NCI-H2107 treated with DMSO at 0.1 percent for 48 hours (cell line): ENCODE results near the gene VPS37B.

Source experiments
- DNase-seq: peaks from one replicate; lab custom pipeline; 2025; ENCODE audit not compliant: unreplicated experiment; lab: John Stamatoyannopoulos, UW

The VPS37B gene

GRCh38 chr12:122842505-122843405, 53.2 kb downstream of the VPS37B start:
- DNase-seq = no peak

GRCh38 chr12:122841544-122842321, 54.2 kb downstream of the VPS37B start:
- DNase-seq = no peak

DNA sequence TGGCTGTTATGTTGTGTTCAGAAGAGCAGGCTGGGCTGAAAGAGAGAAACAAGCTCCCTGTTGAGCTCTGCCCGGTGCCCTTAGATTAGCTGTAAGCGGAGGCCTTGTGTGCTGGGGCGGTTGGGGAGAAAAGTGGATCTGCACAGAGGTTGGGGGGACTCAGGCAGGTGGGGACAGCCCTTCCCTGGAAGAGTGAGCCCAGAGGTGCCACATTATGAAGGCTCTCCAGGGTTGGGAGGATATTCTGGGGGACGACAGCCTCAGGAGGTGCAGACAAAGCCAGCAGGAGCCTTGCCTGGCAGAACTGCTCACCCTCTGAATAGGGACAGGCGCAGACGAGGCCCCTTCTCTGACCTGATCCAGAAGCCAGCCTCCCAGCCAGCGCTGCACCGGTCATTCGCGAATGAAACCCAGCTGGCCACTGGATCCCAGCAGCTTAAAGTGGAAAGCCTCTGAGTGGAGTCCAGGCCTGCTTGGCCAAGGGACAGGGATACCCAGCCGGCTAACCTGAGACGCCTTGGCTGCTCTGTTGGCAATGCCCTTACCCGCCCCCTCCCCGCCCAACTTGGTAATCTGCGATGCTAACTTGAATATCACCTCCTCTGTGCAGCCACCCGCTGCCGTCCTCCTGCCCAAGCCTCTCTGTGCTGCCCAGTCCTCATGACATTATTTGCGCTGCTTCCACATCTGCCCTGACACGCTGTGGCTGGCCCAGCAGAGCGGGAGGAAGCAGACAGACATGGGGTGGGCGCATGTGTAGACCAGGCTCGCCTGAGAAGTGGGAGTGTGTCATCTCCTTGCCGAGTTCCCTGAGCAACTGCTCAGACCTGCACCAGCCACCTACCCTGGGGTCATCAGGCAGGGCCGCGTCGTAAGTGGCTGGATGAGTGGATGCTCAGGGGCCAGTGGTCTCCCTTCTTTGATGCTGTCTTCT, 55.1 kb downstream of the VPS37B start:
- no peak for DNase-seq

DNA sequence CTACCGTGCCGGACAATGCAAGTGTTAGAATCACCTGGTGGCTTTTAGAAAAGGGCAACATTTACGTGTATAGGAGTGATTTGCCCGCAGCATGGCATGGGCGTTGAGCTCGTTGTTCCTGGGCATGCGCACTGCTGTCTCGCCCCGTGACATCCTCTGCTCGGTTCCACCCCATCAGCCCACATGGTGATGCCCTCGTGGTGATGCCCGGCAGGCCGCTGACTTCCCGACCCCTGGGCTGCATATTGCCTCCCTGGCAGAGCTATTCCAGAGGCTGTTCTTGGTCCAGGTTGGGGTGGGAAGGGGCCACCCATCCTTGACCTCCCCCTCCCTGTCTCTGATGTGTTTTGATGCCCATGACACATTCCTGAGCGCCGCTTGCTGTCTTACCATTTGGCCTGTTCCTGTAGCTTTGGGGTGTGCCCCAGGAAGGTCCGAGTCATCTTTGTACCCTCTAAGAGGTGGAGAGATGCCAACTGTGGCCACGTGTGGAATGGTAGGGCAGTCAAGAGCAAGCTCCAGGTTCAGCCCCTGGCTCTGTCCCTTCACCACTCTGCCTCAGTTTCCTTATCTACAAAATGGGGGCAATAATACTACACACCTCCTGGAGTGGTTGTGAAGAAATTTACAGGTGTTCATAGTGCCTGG, 55.9 kb downstream of the VPS37B start:
- no peak for DNase-seq

- no peak for DNase-seq
Observed at GRCh38 chr12:122838841-122839240, 57.1 kb downstream of the VPS37B start.

DNA sequence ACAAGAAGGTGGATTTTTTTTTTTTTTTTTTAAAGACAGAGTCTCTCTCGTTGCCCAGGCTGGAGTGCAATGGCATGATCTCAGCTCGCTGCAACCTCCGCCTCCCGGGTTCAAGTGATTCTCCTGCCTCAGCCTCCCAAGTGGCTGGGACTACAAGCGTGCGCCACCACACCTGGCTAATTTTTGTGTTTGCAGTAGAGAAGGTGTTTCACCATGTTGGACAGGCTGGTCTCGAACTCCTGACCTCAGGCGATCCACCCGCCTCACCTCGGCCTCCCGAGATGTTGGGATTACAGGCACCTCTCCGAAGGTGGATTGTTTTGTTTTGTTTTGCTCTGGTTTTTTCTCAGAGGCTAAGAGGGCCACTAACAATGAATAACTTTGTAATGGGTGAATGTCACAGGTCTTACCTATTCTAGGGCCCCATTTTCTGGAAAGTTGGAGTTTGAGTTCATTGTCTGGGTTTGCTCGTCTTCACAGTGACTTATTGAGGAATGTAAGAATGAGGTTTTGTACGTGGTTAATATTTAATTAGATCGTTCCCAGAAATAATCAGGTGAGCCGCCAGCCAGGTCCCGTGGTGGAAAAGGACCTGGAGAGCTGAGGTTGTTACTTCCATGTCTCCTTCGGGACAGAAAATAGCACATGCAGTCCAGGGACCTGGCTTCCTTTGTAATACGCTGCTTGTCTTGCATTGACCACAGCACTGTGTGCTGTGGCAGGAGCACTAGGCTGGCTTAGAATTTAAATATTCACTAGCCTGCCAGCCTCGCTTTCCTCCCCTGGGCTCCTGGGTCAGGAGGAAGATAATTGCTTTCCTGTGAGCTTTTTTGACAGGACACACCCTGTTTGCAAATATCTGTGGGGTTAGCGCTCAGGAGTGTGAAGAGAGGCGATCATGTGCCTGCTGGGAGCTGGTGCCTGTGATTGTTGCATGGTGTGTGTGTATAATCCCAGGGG, 58.3 kb downstream of the VPS37B start:
- peak; percentile 42 for DNase-seq

GRCh38 chr12:122836027-122836921, 59.6 kb downstream of the VPS37B start:
- peak; percentile 70 for DNase-seq

DNA sequence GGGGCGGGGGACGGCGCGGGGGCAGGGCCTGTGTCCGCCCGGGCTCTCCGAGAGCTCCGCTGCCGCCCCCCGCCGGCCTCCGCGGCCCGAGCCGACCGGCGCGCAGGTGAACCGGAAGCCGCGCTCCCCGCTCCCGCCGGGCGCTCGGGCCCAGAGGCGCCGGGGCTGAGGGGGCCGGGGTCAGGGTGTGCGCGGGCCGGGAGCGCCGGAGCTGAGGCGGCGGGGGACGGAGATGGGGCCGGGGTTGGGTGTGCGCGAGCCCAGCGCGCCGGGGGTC, 60.2 kb downstream of the VPS37B start:
- no peak for DNase-seq

DNA sequence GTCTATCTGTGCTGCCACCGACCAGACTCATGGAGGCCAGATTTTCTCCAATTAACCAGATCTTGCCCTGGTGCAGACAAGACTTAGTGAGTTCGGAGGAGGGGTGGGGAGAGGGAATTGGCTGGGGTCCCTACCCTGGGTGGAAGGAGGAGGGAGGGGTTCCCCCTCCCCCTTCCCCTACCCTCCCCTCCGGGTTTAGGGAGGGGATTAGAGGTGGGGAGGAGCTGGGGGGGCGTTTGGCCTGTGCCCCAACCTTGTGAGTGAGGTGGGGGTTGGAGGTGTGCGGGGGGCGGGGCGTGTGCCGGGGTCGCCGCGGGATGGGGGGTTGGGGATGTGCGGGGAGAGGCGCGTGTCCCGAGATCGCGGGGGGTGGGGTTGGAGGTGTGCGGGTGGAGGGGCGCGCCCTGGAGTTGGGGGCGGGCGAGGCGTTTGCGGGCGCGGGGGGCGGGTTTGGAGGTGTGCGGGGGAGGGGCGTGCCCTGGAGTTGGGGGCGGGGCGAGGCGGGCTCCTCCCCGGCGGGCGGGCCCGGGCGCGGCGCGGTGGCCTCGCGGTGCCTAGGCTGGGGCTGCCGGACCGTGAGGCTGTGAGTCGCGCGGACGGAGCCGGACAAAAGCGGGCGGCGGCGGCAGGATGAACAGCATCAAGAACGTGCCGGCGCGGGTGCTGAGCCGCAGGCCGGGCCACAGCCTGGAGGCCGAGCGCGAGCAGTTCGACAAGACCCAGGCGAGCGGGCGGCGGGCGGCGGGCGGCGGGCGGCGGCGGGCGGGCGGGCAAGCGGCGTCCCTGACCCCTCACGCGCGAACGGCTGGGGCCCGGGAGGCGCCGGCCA, 60.8 kb downstream of the VPS37B start, which contains the start of gene HIP1R:
Gene HIP1R (plus strand): TSS at position 537 of the 829 bp plus-strand sequence. CDS start 94 bp downstream, at position 631.
- no peak for DNase-seq

GRCh38 chr12:122834104-122834920, 61.6 kb downstream of the VPS37B start:
- peak; percentile 91 for DNase-seq

DNA sequence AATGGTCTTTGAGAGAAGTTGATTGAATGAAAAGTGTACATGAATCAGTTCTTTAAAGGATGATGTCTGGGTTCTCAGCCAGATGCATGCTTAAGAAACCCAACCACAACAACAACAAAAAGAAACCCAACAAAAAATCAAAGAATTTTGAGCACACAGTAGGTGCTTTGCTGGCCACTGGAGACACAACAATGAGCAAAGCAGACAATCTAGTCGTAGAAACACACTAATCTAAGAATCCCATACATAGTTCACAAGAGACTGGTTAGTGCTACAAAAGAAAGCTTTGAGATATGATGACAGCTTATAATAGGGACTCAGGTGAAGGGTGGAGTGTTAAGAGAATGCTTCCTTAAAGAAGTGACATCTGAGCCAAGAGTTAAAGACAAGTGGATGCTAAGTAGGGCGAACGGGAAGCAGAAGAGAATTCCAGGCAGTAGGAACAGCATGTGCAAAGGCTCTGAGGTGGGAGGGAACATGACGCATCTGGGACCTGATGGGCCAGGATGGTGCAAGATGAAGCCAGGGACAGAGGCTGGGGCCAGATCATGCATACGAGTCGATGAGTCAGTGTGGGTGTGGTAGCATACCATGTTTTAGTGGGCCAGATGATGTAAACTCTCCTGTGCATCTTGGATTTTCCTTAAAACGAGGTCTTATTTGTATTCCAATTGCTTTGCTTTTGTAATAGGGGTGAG, 65.3 kb downstream of the VPS37B start:
- DNase-seq = no peak

DNA sequence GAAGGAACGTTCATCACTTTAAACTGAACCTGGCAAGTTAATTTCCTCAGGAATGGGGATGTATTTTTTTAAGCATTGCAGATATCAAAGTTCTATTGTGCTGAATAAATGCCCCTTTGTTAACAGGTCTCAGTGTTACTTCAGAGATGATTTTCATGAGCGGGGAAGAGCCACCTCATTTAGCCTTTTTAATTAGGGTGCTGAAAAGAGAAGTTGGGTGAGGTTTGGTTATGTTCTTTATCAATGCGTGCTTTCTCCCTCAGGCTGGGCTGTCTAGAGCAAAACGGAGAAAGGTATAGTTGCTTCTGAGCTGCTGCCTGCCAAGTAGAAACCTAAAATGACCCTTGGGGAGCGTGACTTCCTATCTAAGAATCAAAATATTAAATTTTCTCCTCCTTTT, 68.7 kb downstream of the VPS37B start:
- DNase-seq = no peak

DNA sequence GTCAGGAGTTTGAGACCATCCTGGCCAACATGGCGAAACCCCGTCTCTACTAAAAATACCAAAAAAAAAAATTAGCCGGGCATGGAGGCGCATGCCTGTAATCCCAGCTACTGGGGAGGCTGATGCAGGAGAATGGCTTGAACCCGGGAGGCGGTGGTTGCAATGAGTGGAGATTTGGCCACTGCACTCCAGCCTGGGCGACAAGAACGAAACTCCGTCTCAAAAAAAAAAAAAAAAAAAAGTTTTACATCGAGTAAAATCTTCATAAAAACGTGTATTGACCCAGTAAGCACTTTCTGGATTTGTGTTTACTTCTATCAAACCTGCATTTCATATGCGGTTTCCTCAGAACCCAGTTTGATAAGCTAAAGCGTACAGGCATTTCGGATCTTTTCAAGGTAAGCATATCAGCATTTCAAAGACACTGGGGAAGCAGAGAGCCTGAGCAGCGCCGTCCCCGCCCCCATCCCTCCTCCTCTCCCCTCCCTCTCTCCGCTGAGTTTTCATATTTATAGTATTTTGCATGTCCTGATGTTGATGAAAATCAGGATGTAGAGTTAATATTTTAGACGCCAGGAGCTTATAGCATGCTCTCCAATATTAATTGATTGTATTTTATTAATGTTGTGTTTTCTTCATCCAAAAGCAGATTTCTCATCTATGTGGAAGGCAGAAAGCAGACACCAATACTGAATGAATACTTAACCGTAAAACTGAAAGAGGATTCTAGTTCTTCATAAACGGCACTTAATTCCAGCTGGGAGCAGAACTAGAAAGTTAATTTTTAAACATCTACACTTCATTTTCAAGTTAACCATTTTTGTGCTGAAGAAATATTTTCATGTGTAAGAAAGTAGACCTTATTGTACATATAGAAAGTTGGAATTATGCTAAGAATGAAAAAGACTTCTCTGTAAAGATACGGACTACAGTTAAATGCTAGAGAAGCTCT, 69.9 kb downstream of the VPS37B start:
- DNase-seq = no peak

- no peak for DNase-seq
Observed at GRCh38 chr12:122823429-122823828, 72.5 kb downstream of the VPS37B start.

DNA sequence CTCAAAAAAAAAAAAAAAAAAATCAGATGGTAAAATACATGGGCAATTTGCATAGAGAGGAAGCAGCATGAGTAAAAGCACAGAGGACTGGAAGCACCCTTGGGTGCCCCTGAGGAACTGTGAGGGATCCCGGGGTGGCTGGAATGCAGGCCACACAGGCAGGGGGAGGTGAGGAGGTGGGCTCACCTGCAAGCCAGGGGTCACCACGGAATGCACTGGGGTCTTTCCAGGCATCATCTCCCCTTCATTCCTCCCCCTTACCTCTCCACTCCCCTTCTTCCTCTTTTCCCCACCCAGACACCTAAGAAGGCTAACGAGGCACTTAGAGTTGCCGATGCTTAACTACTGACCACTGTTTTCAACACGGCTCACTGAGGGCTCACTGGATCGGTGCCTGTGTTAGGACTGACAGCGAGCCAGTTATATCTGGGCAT, 75.1 kb downstream of the VPS37B start:
- no peak for DNase-seq
